OCI-LY7 (cell line): ENCODE data around the gene PRKCA. TPM values are rescaled to one million over a fixed set of nuclear protein-coding genes. Genes with fewer than 3 reads are reported as not detected.
"Not testable (repeated sequence)": the region's sequence is repeated elsewhere in the genome, so short reads cannot be mapped to it uniquely, and the experiment has no call there.

Source experiments
- BruUV-seq: library from RNA; stranded (reverse); fragments of 400-500 nt; replicated peaks from 2 replicates; lab custom pipeline; 2021; lab: Mats Ljungman, UMichigan
- CTCF ChIA-PET: fragments of 300-600 bp; sonication (Branson Sonifier 250); formaldehyde crosslinking; loops from one replicate; lab custom pipeline; 2022; ENCODE audit warnings: antibody characterized with exemption; ENCODE audit not compliant: unreplicated experiment; lab: Charles Lee
- POLR2A ChIA-PET: fragments of 300-600 bp; sonication (Branson Sonifier 250); formaldehyde crosslinking; loops from one replicate; lab custom pipeline; 2022; ENCODE audit warnings: antibody characterized with exemption; lab: Charles Lee
- DNase-seq: peaks from one replicate; pipeline ENCODE4 v3.0.0-alpha.2; 2015; ENCODE audit warnings: low spot score
- H2AFZ ChIP-seq: fragments of 200-600 bp; sonication (generic), shearing (Covaris generic); 2 replicates; pipeline ENCODE4 v1.6.1; 2014; ENCODE audit warnings: mild to moderate bottlenecking, antibody characterized with exemption, low read length, moderate library complexity
- H3K27ac ChIP-seq: fragments of 200-600 bp; sonication (generic); 2 replicates; pipeline ENCODE4 v1.5.1; 2014; ENCODE audit warnings: mixed run types, low read depth, mild to moderate bottlenecking, moderate library complexity, low read length, inconsistent platforms; ENCODE audit not compliant: poor library complexity, severe bottlenecking
- H3K36me3 ChIP-seq: fragments of 200-600 bp; sonication (generic); 2 replicates; pipeline ENCODE4 v1.6.1; 2014; ENCODE audit warnings: mild to moderate bottlenecking, antibody characterized with exemption, low read length, moderate library complexity, mixed read lengths; ENCODE audit not compliant: insufficient read depth
- H3K4me1 ChIP-seq: fragments of 200-600 bp; sonication (generic); 2 replicates; pipeline ENCODE4 v1.5.1; 2014; ENCODE audit warnings: mild to moderate bottlenecking, low read length; ENCODE audit not compliant: insufficient read depth, poor library complexity, severe bottlenecking
- H3K4me2 ChIP-seq: fragments of 200-600 bp; sonication (generic); 2 replicates; pipeline ENCODE4 v1.6.1; 2014; ENCODE audit warnings: mild to moderate bottlenecking, low read length
- H3K4me3 ChIP-seq: fragments of 200-600 bp; sonication (generic); 2 replicates; pipeline ENCODE4 v1.5.1; 2014; ENCODE audit warnings: mild to moderate bottlenecking, low read depth, low read length; ENCODE audit not compliant: poor library complexity, severe bottlenecking
- H3K79me2 ChIP-seq: fragments of 200-600 bp; sonication (generic); 2 replicates; pipeline ENCODE4 v1.6.1; 2016; ENCODE audit warnings: low read depth, mild to moderate bottlenecking, low read length, moderate library complexity, mixed read lengths; ENCODE audit not compliant: insufficient read depth
- H3K9me2 ChIP-seq: fragments of 200-600 bp; sonication (generic); 2 replicates; pipeline ENCODE4 v1.6.1; 2016; ENCODE audit warnings: mild to moderate bottlenecking, low read length, mixed read lengths; ENCODE audit not compliant: insufficient read depth
- H3K9me3 ChIP-seq: fragments of 200-600 bp; sonication (generic); 2 replicates; pipeline ENCODE4 v1.6.1; 2014; ENCODE audit warnings: mild to moderate bottlenecking, mixed run types, low read length, mixed read lengths
- H4K20me1 ChIP-seq: fragments of 200-600 bp; sonication (generic); 2 replicates; pipeline ENCODE4 v1.6.1; 2014; ENCODE audit warnings: mild to moderate bottlenecking, antibody characterized with exemption, low read length, moderate library complexity, mixed read lengths; ENCODE audit not compliant: insufficient read depth
- EZH2phosphoT487 ChIP-seq: fragments of 200-600 bp; sonication (generic); IDR thresholded peaks from 2 replicates; pipeline ENCODE4 v1.6.1; 2018; ENCODE audit warnings: low read depth, borderline replicate concordance, mild to moderate bottlenecking, mixed run types, antibody characterized with exemption, low read length, moderate library complexity, mixed read lengths
- intact Hi-C: fragments of 100-400 bp; cut with micrococcal nuclease; formaldehyde crosslinking; loops from one replicate; pipeline ENCODE4 v1.10.0; 2022; ENCODE audit not compliant: unreplicated experiment
- total RNA-seq, 2 experiments: library from RNA; depleted of rRNA in 1 of 2; stranded (reverse); fragments of >200 nt in 1 of 2; shearing (Covaris generic) in 1 of 2; gene quantifications; 2 replicates each; pipeline ENCODE4 v1.2.3, GENCODE V29; 2014 to 2022
- TF ChIP-seq, protein P1 (sequence below): fragments of 200-600 bp; sonication (generic); conservative IDR thresholded peaks from 2 replicates; pipeline ENCODE4 v1.5.1; 2014; ENCODE audit warnings: mild to moderate bottlenecking, antibody characterized with exemption, low read length, moderate library complexity, mixed read lengths

The PRKCA gene
- total RNA-seq, 2 experiments from 2014 or later, result 6.6 to 32.1 TPM

DNA sequence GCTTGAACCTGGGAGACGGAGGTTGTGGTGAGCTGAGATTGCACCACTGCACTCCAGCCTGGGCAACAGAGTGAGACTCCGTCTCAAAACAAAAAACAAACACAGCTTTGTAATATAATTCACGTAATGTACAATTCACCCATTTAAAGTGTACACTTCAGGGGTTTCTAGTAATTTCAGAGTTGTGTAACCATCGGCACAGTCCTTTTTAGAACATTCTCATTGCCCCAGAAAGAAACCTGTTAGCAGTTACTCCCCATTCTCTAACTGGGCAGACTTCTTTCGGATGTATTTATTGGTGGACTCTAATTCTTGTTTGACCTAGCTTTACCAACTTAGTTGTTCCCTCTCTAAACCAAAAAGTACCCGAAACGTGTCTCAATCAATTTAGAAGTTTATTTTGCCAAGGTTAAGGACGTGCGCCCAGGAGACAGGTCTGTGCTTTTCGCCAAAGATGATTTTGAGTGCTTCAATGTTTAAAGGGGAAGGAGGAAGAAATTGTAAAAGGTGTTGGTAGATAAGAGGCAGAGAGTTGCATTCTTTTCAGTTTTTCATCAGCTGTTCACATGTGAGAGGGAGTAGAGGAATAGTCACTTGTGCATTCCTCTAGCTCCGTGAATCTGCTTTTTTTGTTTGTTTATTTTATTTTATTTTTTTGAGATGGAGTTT lies 175.3 kb downstream of the PRKCA start:
- ChIA-PET POLR2A (interaction anchor here (0.8 kb wide), 1 partner anchor 30 kb away, joined by 4 read pairs; no protein-coding TSS in a partner anchor), CTCF (no interaction called here)
- H3K9me2 ChIP-seq, result no peaks in the 10 kb centered on the region
- H3K4me3 ChIP-seq, result no peak overlapping the region
- no peak overlapping the region for H3K27ac ChIP-seq
- no TSS peak for BruUV-seq
- no peak for DNase-seq
- H3K79me2 ChIP-seq, result no peaks in the 10 kb centered on the region
- H3K36me3 ChIP-seq, result no peaks in the 10 kb centered on the region
- H3K9me3 ChIP-seq, result no peaks in the 10 kb centered on the region
- H3K4me2 ChIP-seq, result no peak overlapping the region
- TF ChIP-seq, protein P1, sequence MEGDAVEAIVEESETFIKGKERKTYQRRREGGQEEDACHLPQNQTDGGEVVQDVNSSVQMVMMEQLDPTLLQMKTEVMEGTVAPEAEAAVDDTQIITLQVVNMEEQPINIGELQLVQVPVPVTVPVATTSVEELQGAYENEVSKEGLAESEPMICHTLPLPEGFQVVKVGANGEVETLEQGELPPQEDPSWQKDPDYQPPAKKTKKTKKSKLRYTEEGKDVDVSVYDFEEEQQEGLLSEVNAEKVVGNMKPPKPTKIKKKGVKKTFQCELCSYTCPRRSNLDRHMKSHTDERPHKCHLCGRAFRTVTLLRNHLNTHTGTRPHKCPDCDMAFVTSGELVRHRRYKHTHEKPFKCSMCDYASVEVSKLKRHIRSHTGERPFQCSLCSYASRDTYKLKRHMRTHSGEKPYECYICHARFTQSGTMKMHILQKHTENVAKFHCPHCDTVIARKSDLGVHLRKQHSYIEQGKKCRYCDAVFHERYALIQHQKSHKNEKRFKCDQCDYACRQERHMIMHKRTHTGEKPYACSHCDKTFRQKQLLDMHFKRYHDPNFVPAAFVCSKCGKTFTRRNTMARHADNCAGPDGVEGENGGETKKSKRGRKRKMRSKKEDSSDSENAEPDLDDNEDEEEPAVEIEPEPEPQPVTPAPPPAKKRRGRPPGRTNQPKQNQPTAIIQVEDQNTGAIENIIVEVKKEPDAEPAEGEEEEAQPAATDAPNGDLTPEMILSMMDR, result no peak
- no peak for TF ChIP-seq EZH2phosphoT487
- H4K20me1 ChIP-seq, result no peaks in the 10 kb centered on the region
- intact Hi-C loops, result no loop called here
- H2AFZ ChIP-seq, result no peak overlapping the region
- peaks cover 3% of the 10 kb centered on the region for H3K4me1 ChIP-seq

DNA sequence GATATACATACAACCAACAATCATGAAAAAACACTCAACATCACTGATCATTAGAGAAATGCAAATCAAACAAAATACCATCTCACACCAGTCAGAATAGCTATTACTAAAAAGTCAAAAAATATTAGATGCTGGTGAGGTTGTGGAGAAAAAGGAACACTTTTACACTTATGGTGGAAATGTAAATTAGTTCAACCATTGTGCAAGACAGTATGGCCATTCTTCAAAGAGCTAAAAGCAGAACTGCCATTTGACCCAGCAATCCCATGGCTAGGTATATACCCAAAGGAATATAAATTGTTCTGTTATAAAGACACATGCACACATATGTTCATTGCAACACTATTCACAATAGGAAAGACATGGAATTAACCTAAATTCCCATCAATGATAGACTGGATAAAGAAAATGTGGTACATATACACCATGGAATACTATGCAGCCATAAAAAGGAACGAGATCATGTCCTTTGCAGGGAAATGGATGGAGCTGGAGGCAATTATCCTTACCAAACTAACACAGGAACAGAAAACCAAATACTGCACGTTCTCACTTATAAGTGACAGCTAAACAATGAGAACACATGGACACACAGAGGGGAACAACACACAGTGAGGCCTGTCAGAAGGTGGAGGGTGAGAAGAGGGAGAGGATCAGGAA lies 176.9 kb downstream of the PRKCA start:
- H3K9me3 ChIP-seq, H3K4me1 ChIP-seq, BruUV-seq, H3K27ac ChIP-seq, DNase-seq, CTCF ChIA-PET, H2AFZ ChIP-seq, H3K4me3 ChIP-seq, intact Hi-C loops, H3K79me2 ChIP-seq, H3K9me2 ChIP-seq, H3K36me3 ChIP-seq, H3K4me2 ChIP-seq, POLR2A ChIA-PET, H4K20me1 ChIP-seq: not testable (repeated sequence)

DNA sequence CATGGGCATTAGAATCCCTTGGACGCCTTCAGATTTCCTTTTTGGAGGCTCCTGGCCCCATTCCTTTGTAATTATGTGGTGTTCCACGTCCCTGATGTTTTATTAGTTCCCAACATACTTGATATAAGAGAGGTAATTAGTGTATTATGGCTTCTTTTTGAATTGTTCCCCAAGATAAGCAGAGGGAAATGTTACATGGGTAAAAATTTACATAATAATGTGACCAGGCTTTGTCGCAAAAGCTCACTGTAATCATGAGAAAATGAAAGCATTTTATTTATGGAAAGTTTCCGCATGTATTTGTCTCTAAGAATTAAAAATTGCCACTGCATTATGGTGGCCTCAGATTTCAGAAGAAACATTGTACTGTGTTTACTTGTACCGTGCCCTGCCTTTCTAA lies 177.8 kb downstream of the PRKCA start:
- Histone ChIP-seq H2AFZ (no peak overlapping the region), H3K36me3 (no peaks in the 10 kb centered on the region), H3K27ac (no peak overlapping the region), H3K9me2 (no peaks in the 10 kb centered on the region), H4K20me1 (no peaks in the 10 kb centered on the region), H3K4me1 (peaks cover 3% of the 10 kb centered on the region), H3K79me2 (no peaks in the 10 kb centered on the region), H3K4me3 (no peak overlapping the region), H3K9me3 (no peaks in the 10 kb centered on the region), H3K4me2 (no peak overlapping the region)
- no peak for DNase-seq
- ChIA-PET CTCF (no interaction called here), POLR2A (interaction anchor here (0.7 kb wide), 1 partner anchor 123 kb away, joined by 3 read pairs; no protein-coding TSS in a partner anchor)
- TF ChIP-seq EZH2phosphoT487, result no peak
- TF ChIP-seq, protein P1, result no peak
- intact Hi-C loops, result no loop called here
- BruUV-seq, result no TSS peak
